Naive thymus-derived CD4-positive, alpha-beta T cell (primary cell): ENCODE measurements around the gene PADI3. TPM values are rescaled to one million over a fixed set of nuclear protein-coding genes. Genes with fewer than 3 reads are reported as not detected.

Experiments used
- ATAC-seq: fragments of 150-1000 bp; cut with Tn5 transposase; 2 replicates; pipeline ENCODE4 v1.10.0; 2021; ENCODE audit warnings: mild to moderate bottlenecking, moderate library complexity
- CTCF ChIA-PET: fragments of 350-600 bp; sonication (Branson Sonifier 250); formaldehyde crosslinking; loops from one replicate; lab custom pipeline; 2021; ENCODE audit warnings: antibody characterized with exemption; lab: Charles Lee
- POLR2A ChIA-PET: fragments of 350-600 bp; sonication (Branson Sonifier 250); formaldehyde crosslinking; loops from one replicate; lab custom pipeline; 2021; ENCODE audit warnings: antibody characterized with exemption, inconsistent platforms; lab: Charles Lee
- DNase-seq, 9 donors: peaks; one replicate each; pipeline versions ENCODE4 v3.0.0 to v3.0.0-alpha.2; 2020 to 2022; ENCODE audit warnings: mixed read lengths in 1 of 9
- H3K27ac ChIP-seq: one replicate; pipeline ENCODE4 v1.7.0; 2013; ENCODE audit warnings: mild to moderate bottlenecking, low read depth, low read length, moderate library complexity
- H3K27me3 ChIP-seq, 2 donors: one replicate each; pipeline ENCODE4 v1.7.0; 2013; ENCODE audit warnings: low read length in 2 of 2, mild to moderate bottlenecking in 2 of 2, moderate library complexity in 2 of 2; ENCODE audit not compliant: control insufficient read depth in 2 of 2, insufficient read depth in 2 of 2
- H3K36me3 ChIP-seq, 3 experiments: 1 replicate in 2 of 3; 2 replicates in 1 of 3; pipeline ENCODE4 v1.7.0; 2013; ENCODE audit warnings: low read length in 3 of 3, mild to moderate bottlenecking in 3 of 3, moderate library complexity in 1 of 3; ENCODE audit not compliant: insufficient read depth in 3 of 3, control insufficient read depth in 2 of 3
- H3K4me1 ChIP-seq, 2 donors: one replicate each; pipeline ENCODE4 v1.7.0; 2013; ENCODE audit warnings: low read length in 2 of 2, mild to moderate bottlenecking in 2 of 2, moderate library complexity in 1 of 2; ENCODE audit not compliant: control insufficient read depth in 2 of 2, insufficient read depth in 2 of 2
- H3K4me3 ChIP-seq: 2 replicates; pipeline ENCODE4 v1.7.0; 2013; ENCODE audit warnings: mild to moderate bottlenecking, low read length
- H3K9me3 ChIP-seq, 3 experiments: 1 replicate in 2 of 3; 2 replicates in 1 of 3; pipeline ENCODE4 v1.7.0; 2013; ENCODE audit warnings: low read length in 3 of 3; ENCODE audit not compliant: control insufficient read depth in 2 of 3
- H3K27ac Mint-ChIP-seq, 9 donors: one replicate each; pipeline ENCODE4 v1.8.0; 2020 to 2022; ENCODE audit warnings: mixed read lengths in 9 of 9, mild to moderate bottlenecking in 8 of 9, moderate library complexity in 5 of 9, inconsistent platforms in 2 of 9
- H3K27me3 Mint-ChIP-seq, 5 donors: one replicate each; pipeline ENCODE4 v1.8.0; 2021 to 2022; ENCODE audit warnings: mixed read lengths in 5 of 5, mild to moderate bottlenecking in 1 of 5
- H3K36me3 Mint-ChIP-seq, 5 donors: one replicate each; pipeline ENCODE4 v1.8.0; 2020 to 2022; ENCODE audit warnings: mixed read lengths in 5 of 5, mild to moderate bottlenecking in 3 of 5, inconsistent platforms in 1 of 5
- H3K4me1 Mint-ChIP-seq, 7 donors: one replicate each; pipeline ENCODE4 v1.8.0; 2020 to 2022; ENCODE audit warnings: mixed read lengths in 7 of 7, mild to moderate bottlenecking in 3 of 7, inconsistent platforms in 1 of 7
- H3K4me3 Mint-ChIP-seq, 10 donors: one replicate each; pipeline ENCODE4 v1.8.0; 2020 to 2022; ENCODE audit warnings: mild to moderate bottlenecking in 10 of 10, mixed read lengths in 10 of 10, moderate library complexity in 6 of 10, inconsistent platforms in 2 of 10
- H3K9me3 Mint-ChIP-seq, 11 donors: one replicate each; pipeline ENCODE4 v1.8.0; 2020 to 2022; ENCODE audit warnings: mixed read lengths in 11 of 11, mild to moderate bottlenecking in 4 of 11, inconsistent platforms in 1 of 11, moderate library complexity in 1 of 11
- intact Hi-C, 2 donors: fragments of 100-400 bp; cut with micrococcal nuclease; formaldehyde crosslinking; loops; one replicate each; pipeline ENCODE4 v1.15.1; 2023
- polyA plus RNA-seq, 2 donors: library from polyadenylated mRNA; unstranded; fragments of 300-500 nt; fragmentation: Illumina TruSeq; gene quantifications; one replicate each; pipeline ENCODE4 v1.2.3, GENCODE V29; 2021
- total RNA-seq, 6 experiments: library from RNA in 5 of 6; stranded (reverse) in 5 of 6; gene quantifications; 1 replicate in 5 of 6; 2 replicates in 1 of 6; pipeline ENCODE4 v1.2.3 and lab custom pipeline; 2021 to 2026

Gene PADI3
- total and polyA plus RNA-seq, 7 experiments from 2014 or later, result not detected

GRCh38 chr1:17251701-17252376 is 2.9 kb downstream of the PADI3 start:
- no peaks in the 10 kb centered on the region for H3K9me3 ChIP-seq
- H3K4me1 ChIP-seq, result no peaks in the 10 kb centered on the region
- H3K36me3 Mint-ChIP-seq, result no peaks in the 10 kb centered on the region
- H3K4me3 ChIP-seq, result no peak overlapping the region
- no peak overlapping the region for H3K4me3 Mint-ChIP-seq
- intact Hi-C loops, result no loop called here
- peaks cover 0 to 4% (median 0%) of the 10 kb centered on the region in 7 donors for H3K4me1 Mint-ChIP-seq
- no peak overlapping the region for H3K27ac Mint-ChIP-seq
- H3K36me3 ChIP-seq, result no peaks in the 10 kb centered on the region
- ChIA-PET POLR2A (no interaction called here), CTCF (no interaction called here)
- no peak for DNase-seq
- no peak overlapping the region for H3K27ac ChIP-seq
- H3K9me3 Mint-ChIP-seq, result no peaks in the 10 kb centered on the region
- H3K27me3 ChIP-seq, result peaks cover 0 to 3% of the 10 kb centered on the region in 2 donors
- H3K27me3 Mint-ChIP-seq, result peaks cover 0 to 12% (median 4%) of the 10 kb centered on the region in 5 donors
- ATAC-seq, result peak; percentile 47

DNA sequence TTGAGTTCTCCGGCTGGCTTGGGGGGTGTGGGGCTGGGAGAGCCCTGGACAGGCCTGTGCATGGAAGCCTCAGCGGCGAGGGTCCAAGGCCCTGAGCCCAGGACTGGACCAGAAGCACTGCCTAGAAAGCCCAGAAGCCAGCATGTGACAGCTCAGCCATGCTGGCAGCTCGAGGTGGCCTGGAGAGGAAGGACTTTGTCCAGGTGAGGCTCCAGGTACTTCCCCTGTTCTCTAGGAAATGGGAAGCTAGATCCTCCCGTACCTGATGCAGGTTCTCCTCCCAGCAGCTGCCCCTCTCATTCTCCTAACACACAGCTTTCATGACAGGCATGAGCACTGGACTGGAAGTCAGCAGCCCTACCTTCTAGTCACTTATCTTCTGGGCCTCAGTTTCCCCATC is 6.4 kb downstream of the PADI3 start:
- no peaks in the 10 kb centered on the region for H3K9me3 Mint-ChIP-seq
- intact Hi-C loops, result no loop called here
- DNase-seq, result no peak
- peaks cover 0 to 1% (median 0%) of the 10 kb centered on the region in 7 donors for H3K4me1 Mint-ChIP-seq
- Histone ChIP-seq H3K9me3 (no peaks in the 10 kb centered on the region), H3K36me3 (no peaks in the 10 kb centered on the region), H3K4me3 (no peak overlapping the region), H3K27me3 (no peaks in the 10 kb centered on the region), H3K27ac (no peak overlapping the region), H3K4me1 (no peaks in the 10 kb centered on the region)
- H3K27ac Mint-ChIP-seq, result no peak overlapping the region
- H3K36me3 Mint-ChIP-seq, result no peaks in the 10 kb centered on the region
- ChIA-PET CTCF (no interaction called here), POLR2A (no interaction called here)
- ATAC-seq, result no peak
- no peak overlapping the region for H3K4me3 Mint-ChIP-seq
- H3K27me3 Mint-ChIP-seq, result peaks cover 0 to 18% (median 4%) of the 10 kb centered on the region in 5 donors

DNA sequence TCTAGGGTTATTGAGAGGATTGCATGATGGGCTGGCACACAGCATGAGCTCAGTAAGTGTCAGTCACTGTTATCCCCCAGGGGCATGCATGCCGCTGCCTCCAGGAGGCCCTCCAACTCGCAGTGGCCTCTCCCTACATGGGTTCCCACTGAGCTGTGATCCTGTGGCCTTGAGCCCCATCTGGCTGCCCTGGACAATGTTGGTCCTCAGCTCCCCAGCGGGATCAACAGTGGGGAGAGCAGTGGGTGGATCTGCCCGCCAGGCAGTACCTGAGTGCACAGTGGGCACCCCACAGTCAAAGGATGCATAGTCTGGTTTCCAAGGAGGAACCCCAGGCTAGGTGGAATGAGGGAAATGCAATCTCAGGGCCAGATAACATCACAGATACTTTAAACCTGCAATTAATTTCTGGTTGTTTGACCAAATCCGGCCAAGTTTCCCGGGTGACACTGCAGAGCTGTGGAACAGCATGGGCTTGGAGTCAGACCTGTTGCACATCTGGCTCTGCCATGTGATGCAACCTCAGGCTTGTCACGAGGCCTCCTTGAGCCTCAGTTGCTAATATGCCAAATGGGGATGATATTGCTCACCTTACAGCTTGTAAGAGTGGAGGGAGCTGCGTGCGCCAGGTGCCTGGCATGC is 9.3 kb downstream of the PADI3 start:
- Histone ChIP-seq H3K27me3 (no peaks in the 10 kb centered on the region), H3K27ac (no peak overlapping the region), H3K9me3 (no peaks in the 10 kb centered on the region), H3K36me3 (no peaks in the 10 kb centered on the region), H3K4me3 (no peak overlapping the region), H3K4me1 (no peaks in the 10 kb centered on the region)
- Mint-ChIP-seq H3K27ac (no peak overlapping the region), H3K27me3 (peaks cover 0 to 15% (median 8%) of the 10 kb centered on the region in 5 donors), H3K4me1 (no peaks in the 10 kb centered on the region), H3K36me3 (no peaks in the 10 kb centered on the region), H3K4me3 (no peak overlapping the region), H3K9me3 (peaks cover 0 to 6% (median 0%) of the 10 kb centered on the region in 11 donors)
- DNase-seq (no peak), ATAC-seq (no peak)
- intact Hi-C loops, result no loop called here
- POLR2A ChIA-PET, result no interaction called here
- CTCF ChIA-PET, result no interaction called here

- Histone ChIP-seq H3K4me1 (no peaks in the 10 kb centered on the region), H3K27ac (no peak overlapping the region), H3K9me3 (no peaks in the 10 kb centered on the region), H3K36me3 (no peaks in the 10 kb centered on the region), H3K4me3 (no peak overlapping the region), H3K27me3 (no peaks in the 10 kb centered on the region)
- Mint-ChIP-seq H3K27me3 (peaks cover 0 to 15% (median 8%) of the 10 kb centered on the region in 5 donors), H3K4me1 (peaks cover 0 to 2% (median 0%) of the 10 kb centered on the region in 7 donors), H3K27ac (no peak overlapping the region), H3K36me3 (no peaks in the 10 kb centered on the region), H3K4me3 (no peak overlapping the region), H3K9me3 (peaks cover 0 to 6% (median 0%) of the 10 kb centered on the region in 11 donors)
- ATAC-seq, result no peak
- CTCF ChIA-PET, result no interaction called here
- DNase-seq, result no peak
- POLR2A ChIA-PET, result no interaction called here
- intact Hi-C loops, result no loop called here
Measured at GRCh38 chr1:17258758-17259130, 9.8 kb downstream of the PADI3 start.

DNA sequence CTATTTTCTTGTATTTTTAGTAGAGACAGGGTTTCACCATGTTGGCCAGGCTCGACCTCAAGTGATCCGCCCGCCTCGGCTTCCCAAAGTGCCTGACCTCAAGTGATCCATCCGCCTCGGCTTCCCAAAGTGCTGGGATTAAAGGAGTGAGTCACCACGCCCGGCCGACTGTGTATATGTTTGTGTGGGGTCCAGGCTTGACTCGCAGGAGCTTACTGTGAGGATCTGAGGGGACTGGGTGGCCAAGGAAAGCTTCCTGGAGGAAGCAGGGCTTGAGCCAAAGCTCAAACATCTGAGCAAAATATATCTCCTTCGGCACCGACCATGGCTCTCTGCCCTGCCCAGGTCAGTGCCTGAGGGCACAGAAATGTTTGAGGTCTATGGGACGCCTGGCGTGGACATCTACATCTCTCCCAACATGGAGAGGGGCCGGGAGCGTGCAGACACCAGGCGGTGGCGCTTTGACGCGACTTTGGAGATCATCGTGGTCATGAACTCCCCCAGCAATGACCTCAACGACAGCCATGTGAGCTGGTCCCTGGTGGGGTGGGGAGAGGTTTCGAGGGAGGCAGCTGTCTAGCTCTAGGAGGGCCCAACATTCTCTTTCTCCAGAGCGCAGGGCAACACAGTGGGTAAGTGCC is 10.5 kb downstream of the PADI3 start:
- Histone ChIP-seq H3K9me3 (no peaks in the 10 kb centered on the region), H3K27me3 (no peaks in the 10 kb centered on the region), H3K27ac (no peak overlapping the region), H3K36me3 (no peaks in the 10 kb centered on the region), H3K4me1 (no peaks in the 10 kb centered on the region), H3K4me3 (no peak overlapping the region)
- ATAC-seq (no peak), DNase-seq (no peak)
- H3K4me1 Mint-ChIP-seq, result peaks cover 0 to 2% (median 0%) of the 10 kb centered on the region in 7 donors
- H3K27ac Mint-ChIP-seq, result no peak overlapping the region
- intact Hi-C loops, result no loop called here
- H3K36me3 Mint-ChIP-seq, result no peaks in the 10 kb centered on the region
- ChIA-PET POLR2A (no interaction called here), CTCF (no interaction called here)
- H3K27me3 Mint-ChIP-seq, result peaks cover 0 to 15% (median 8%) of the 10 kb centered on the region in 5 donors
- peaks cover 0 to 6% (median 0%) of the 10 kb centered on the region in 11 donors for H3K9me3 Mint-ChIP-seq
- no peak overlapping the region for H3K4me3 Mint-ChIP-seq

DNA sequence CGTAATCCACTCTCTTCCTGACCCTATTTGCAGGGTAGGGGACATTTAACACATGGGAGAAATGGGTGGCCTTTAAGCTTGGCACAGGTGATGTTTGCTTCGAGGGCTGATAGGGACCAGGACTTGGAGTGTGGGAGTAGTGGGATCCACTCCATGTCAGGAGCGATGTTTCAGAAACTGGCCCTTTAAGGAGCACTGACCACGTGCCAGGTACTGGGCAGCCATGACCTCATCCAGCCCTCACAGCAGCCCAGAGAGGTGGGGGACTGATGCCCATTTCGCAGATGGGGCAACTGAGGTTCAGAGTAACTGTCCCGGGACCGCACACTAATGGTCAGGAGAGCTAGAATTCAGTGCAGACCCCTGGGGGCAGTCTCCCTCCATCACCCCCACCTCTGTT is 11.4 kb downstream of the PADI3 start:
- H3K4me1 ChIP-seq, result no peaks in the 10 kb centered on the region
- H3K27ac ChIP-seq, result no peak overlapping the region
- ATAC-seq, result no peak
- DNase-seq, result no peak
- ChIA-PET POLR2A (no interaction called here), CTCF (no interaction called here)
- Mint-ChIP-seq H3K27me3 (peaks cover 0 to 15% (median 8%) of the 10 kb centered on the region in 5 donors), H3K36me3 (no peaks in the 10 kb centered on the region), H3K4me3 (no peak overlapping the region), H3K27ac (no peak overlapping the region), H3K9me3 (peaks cover 0 to 6% (median 0%) of the 10 kb centered on the region in 11 donors), H3K4me1 (peaks cover 0 to 2% (median 0%) of the 10 kb centered on the region in 7 donors)
- H3K27me3 ChIP-seq, result no peaks in the 10 kb centered on the region
- H3K36me3 ChIP-seq, result no peaks in the 10 kb centered on the region
- H3K9me3 ChIP-seq, result no peaks in the 10 kb centered on the region
- no peak overlapping the region for H3K4me3 ChIP-seq
- intact Hi-C loops, result no loop called here
